EL (cell line): ENCODE results near the gene PPM1B.
A peak's percentile ranks its signal among the peaks of the same experiment; 100 is the strongest.

Experiments
- DNase-seq: peaks from one replicate; pipeline ENCODE4 v3.0.0-alpha.2; 2016

Gene PPM1B

GRCh38 chr2:44267269-44267795 lies 98.7 kb downstream of the PPM1B start:
- no peak for DNase-seq

GRCh38 chr2:44267796-44268648 lies 99.3 kb downstream of the PPM1B start:
- peak; percentile 70 for DNase-seq

- DNase-seq: no peak
Observed at GRCh38 chr2:44269831-44270230, 101.2 kb downstream of the PPM1B start.

GRCh38 chr2:44271296-44271695 lies 102.6 kb downstream of the PPM1B start:
- DNase-seq: no peak

GRCh38 chr2:44273076-44273475 lies 104.4 kb downstream of the PPM1B start:
- no peak for DNase-seq

- no peak for DNase-seq
Observed at GRCh38 chr2:44273596-44273995, 104.9 kb downstream of the PPM1B start.

- peak; percentile 48 for DNase-seq
Observed at GRCh38 chr2:44275927-44276303, 107.2 kb downstream of the PPM1B start.

- no peak for DNase-seq
Observed at GRCh38 chr2:44277541-44277940, 108.9 kb downstream of the PPM1B start.

- no peak for DNase-seq
Observed at GRCh38 chr2:44280869-44281268, 112.2 kb downstream of the PPM1B start.
